Measurements from ENCODE around the gene LHFPL3.

The LHFPL3 gene

DNA sequence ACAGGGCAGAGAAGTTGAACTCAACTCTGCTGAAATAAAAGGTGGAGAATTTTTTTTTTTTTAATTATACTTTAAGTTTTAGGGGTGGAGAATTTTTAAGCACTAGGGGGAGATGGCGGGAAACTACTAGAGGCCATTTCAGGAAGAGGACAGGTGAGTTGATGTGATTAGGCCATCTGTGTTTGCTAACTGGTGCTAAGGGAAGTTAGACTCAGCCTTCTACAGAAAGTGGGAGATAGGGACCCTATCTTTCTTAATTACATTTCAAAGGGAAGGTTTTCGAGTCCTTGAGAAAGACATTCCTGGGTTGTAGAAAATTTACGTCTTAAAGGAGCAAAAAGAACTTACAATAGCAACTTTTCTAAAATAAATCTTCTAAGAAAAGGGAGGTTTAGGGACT lies 124.8 kb downstream of the LHFPL3 start:
- no peak overlapping the region for H3K4me3 ChIP-seq (ENCODE audit: low read length)
- no peak for DNase-seq (ENCODE audit: low read depth, low spot score)

DNA sequence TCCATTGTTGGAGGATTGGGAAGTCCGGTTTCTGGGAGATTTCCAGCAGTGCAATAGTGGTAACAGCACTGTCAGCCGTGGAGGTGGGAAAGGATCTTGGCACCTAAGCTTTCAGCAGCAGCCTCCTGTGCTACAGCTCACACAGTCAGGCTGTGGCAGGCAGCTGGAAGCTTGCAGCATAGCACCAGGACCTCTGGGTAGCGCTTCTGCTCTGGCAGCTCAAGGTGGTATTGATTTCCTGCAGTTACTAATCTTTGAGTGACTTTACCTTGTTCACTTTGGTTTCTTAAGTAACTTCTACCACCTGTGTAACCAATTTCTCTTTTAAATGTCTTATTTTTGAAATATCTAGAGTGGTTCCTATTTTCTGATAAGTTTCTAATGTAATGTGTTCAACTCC lies 130.5 kb downstream of the LHFPL3 start:
- no peak overlapping the region for H3K4me3 ChIP-seq (ENCODE audit: low read length)
- no peak for DNase-seq (ENCODE audit: low read depth, low spot score)

DNA sequence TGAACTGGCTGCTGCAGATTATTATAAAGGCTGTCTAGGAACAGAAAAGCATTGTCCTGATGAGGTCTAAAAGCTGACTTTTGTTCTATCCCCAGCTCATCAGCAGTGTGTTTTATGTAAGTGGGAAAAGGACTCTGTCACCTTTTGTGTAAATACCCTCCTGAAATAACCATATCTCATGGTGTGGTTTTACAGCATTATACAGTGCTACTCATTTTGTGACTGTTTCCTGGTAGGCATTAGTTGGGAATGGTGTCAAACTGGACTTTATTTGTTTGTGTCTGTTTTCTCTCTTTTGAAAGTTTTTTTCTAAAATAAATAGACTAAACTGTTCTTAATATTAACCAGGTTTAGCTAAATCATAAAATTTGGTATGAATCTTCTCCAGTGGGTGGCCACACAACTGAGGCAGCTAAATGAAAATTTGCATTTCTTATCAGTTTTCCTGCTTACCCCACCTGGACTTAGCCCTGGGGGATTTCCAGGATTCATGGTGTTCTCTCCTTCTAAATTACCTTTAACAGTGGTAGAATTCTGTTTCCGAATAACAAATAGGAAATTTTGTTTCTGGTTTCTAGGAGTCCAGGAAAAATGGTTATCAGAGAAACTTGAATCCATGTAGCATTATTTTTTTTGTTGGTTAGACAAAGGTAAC lies 140.9 kb downstream of the LHFPL3 start:
- no peak for DNase-seq (ENCODE audit: low read depth, low spot score)
- no peak overlapping the region for H3K4me3 ChIP-seq (ENCODE audit: low read length)

DNA sequence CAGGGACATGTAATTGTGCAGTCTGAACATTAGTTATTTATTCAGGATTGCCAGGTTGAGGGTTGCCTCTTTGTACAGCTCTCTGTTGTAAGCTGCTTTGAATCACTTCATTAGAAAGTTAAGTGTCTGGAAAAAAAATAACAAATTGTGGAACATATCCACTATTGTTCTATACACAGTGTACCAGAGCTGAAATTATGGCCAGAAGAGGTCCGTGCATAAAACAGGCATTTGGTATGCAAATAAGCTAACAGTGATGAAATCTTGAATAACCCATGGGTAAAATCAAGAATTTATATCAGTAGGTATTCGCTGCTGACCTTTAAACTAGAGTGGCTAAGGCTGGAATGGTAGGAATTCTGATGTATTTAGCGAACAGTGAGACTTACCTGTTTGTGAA lies 152.1 kb downstream of the LHFPL3 start:
- no peak for DNase-seq (ENCODE audit: low read depth, low spot score)
- H3K4me3 ChIP-seq (ENCODE audit: low read length): no peak overlapping the region

DNA sequence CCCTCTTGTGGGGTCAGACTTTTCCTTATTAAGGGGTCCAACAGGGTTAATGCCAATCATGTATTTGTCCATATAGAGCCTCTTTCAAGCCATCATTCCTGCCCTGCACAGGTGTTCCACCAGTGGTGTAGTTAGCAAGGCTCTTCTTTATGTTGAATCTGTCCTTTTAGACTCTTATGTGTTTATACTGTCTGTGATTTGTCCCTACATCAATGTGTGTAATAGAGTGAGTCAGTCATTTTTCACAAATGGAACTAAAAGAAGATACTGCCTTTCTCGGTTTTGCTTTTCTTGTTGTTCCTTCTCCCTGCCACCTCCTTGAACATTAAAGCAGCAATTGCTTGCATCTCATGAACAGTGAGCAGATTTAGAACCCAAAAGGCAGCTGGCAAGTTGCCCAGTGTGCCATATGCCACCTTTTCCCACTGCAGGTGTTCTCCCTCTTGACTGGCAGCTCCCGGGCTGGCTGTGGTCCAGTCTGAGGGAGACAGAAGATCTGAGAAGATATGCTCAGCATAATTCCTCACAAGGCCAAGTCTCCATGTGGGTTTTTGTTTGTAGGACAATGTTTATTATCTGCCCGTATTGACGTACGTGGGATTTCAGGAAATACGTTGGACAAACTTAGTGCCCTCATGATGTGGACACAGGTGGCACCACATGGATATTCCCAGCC lies 154.1 kb downstream of the LHFPL3 start:
- DNase-seq (ENCODE audit: low read depth, low spot score): peak; percentile 3
- no peak overlapping the region for H3K4me3 ChIP-seq (ENCODE audit: low read length)

DNA sequence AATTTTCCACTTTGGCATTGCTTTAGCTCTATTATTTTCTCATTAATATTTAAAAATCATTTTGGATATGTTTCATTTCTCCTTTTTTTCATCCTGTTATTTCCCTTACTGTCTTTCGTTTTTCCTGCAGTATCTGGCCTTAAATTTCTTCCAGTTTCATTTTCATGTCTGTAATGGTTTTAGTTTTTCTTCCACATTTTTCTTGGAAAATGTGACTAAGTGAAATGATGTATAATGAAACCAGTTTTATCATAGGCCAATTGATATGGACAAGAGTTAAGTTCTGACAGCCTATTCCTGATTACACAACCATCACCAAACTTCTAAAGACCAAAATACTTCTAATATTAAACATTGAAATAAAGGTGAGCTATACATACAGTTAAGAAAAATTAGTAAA lies 158.5 kb downstream of the LHFPL3 start:
- DNase-seq (ENCODE audit: low read depth, low spot score): no peak
- H3K4me3 ChIP-seq (ENCODE audit: low read length): no peak overlapping the region

DNA sequence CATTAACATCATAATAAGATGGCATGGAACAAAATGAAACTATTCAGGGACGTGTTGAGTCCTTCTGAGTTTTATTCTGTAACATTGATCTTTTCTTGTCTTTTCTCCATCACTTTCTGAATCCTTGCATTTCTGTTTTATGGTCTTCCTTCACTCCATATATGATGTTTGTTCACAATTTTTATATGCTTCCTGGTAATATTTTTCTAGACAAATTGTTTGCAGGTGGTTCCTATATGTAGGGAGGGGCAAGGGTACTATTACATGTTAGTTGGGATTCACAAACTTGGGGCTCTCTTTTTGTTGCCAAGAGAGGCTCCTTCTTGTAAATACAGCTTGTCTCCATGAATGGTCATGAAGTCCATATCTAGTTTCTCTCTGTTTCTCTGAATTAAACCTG lies 159.2 kb downstream of the LHFPL3 start:
- H3K4me3 ChIP-seq (ENCODE audit: low read length): no peak overlapping the region
- DNase-seq (ENCODE audit: low read depth, low spot score): no peak

DNA sequence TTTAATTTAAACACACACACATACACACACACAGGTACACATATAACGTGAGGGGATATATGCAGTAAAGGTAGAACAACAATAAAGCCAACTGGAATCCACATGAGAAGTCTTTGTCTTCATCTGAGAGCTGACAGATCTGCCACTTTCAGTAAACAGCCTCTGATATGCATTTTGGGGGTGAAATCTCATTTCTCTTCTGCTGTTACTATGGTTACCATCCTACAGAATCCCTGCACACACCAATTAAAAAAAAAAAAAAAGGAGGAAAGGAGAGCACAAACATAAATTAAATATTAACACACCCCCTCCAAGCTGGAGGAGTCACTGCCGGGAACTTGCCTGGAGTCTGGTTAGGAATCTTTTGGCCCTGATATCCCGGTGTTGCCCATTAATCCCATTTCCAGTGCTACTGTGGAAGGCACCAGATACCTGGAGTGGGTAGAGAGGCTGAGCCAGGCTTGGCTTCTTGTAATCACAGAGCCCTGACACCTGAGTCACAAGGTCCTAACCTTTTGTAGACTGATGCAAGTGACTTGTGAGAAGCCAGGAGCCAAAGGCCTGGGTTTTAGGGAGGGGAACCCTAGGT lies 169.1 kb downstream of the LHFPL3 start:
- no peak for DNase-seq (ENCODE audit: low read depth, low spot score)
- no peak overlapping the region for H3K4me3 ChIP-seq (ENCODE audit: low read length)

DNA sequence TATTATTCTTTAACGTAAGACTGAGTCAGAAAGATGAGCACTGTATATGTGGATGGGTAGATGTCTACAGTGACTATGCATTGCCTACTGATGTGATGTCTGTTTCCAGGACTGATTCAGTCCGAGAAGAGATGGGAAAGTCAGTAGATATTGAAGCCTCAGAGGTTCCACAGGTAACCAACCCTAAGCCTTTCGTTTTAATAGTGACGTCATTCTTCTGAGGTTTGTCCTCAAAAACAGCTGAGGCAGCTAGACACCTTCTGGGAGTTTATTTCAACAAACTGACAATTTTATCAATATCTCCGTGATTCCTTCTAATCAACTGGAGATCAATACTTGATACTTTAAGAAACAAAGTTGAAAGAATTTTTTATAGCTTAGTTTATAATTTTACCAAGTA lies 171.6 kb downstream of the LHFPL3 start:
- H3K4me3 ChIP-seq (ENCODE audit: low read length): no peak overlapping the region
- no peak for DNase-seq (ENCODE audit: low read depth, low spot score)

DNA sequence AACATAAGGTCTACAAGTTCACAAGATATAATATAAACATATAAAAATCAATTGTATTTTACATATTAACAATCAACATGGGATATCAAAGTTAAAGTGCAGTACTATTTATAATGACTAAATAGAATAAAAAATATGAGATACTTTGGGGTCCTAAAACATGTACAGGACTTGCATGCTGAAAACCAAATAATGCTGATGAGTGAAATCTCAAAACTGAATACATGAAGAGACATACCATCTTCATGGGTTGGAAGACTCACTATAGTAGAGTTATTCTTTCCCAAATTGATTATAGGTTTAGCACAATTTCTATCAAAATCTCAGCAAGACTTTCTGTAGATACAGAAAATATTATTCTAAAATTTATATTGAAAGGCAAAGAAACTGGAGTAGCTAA lies 181.5 kb downstream of the LHFPL3 start:
- no peak for DNase-seq (ENCODE audit: low read depth, low spot score)
- H3K4me3 ChIP-seq (ENCODE audit: low read length): no peak overlapping the region

DNA sequence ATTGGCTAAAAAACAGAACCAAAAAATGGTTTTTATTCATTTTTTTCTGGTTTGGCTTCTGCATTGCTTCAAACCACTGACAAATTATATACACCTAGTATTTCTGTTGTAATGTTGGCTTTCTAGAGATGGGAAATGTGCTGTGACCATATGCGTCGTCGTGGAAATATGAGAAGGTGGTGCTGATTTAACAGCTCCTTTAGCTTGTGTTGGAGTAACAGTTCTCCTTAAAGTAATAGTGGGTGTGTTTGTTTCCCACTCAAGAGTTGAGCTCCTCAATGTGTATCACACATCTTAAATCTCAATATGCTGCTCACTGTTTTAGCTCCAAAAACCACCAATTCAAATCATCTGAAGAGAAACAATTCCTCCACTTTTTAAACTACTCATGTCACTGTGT lies 196.4 kb downstream of the LHFPL3 start:
- DNase-seq (ENCODE audit: low read depth, low spot score): no peak
- H3K4me3 ChIP-seq (ENCODE audit: low read length): no peak overlapping the region

DNA sequence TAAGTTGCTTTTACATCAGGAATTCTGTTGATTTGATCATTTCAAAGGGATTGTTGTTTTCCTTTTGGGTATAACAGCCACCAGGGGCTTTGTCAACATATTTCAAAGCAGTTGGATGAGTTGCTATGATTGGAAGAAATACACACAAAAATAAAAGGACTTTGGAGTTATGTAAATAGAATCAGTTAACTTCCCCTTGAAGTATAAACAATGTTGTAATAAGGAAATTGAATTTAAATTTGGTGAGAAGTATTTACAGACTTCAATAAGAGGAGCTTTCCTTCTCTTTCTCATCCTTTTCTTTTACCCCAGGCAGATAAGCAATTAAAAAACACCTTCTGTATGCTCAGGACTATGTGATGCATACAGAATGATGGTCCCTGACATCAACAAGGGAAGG lies 199.7 kb downstream of the LHFPL3 start:
- no peak overlapping the region for H3K4me3 ChIP-seq (ENCODE audit: low read length)
- no peak for DNase-seq (ENCODE audit: low read depth, low spot score)

DNA sequence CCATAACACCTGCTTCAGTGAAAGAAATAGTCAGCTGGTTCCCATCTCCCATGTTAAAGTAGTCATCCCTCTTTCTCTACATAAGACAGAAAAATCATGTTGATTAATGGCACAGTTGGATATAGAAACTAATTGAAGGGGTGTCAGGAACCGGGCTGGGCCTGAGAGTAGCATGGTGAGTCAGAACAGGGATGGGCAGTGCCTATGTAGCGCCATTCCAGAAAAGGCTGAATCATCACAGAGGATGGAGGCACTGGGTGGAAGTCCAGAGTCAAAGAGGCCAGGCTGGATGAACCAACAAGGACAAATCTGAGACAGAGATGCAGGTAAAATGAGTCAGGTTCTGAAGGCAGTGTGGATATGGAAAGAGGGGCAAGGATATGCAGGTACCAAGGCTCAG lies 201.2 kb downstream of the LHFPL3 start:
- no peak overlapping the region for H3K4me3 ChIP-seq (ENCODE audit: low read length)
- DNase-seq (ENCODE audit: low read depth, low spot score): no peak

DNA sequence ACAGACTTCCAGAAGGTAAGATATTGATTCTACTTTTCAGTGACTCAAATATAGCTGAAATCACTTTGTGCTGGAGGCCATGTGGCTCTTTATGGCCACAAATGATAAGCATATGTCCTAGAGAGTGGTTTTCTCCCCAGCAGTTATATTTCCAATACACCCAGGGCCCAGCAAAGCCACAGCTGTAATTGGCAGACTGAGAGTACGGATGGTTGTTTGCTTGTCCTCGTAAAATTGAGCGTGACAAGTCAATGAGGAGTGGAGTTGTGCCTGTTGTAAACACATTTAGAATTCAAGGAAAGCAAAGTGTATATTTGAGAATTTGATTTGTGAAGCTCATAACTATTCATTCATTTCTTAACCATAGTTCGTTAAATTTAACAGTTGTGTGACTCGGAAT lies 201.8 kb downstream of the LHFPL3 start:
- DNase-seq (ENCODE audit: low read depth, low spot score): no peak
- H3K4me3 ChIP-seq (ENCODE audit: low read length): no peak overlapping the region

DNA sequence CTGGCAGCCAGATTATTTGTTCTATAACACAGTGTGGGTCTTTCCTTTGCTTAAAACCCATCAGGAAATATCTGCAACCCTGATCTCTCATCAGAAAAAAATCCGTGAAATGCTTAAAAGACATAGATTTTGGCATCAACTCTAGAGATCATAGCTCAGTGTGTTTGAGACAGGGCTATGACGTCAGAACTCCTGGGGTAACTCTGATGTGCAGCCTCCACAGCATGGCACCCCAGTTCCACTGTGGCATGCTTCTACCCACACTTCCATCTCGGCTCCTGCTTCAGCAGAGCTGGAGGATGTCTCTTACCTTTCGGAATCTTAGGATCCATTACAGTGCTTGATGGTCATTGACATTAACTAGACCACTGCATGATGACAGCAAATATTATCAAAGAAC lies 205.7 kb downstream of the LHFPL3 start:
- H3K4me3 ChIP-seq (ENCODE audit: low read length): no peak overlapping the region
- DNase-seq (ENCODE audit: low read depth, low spot score): no peak

DNA sequence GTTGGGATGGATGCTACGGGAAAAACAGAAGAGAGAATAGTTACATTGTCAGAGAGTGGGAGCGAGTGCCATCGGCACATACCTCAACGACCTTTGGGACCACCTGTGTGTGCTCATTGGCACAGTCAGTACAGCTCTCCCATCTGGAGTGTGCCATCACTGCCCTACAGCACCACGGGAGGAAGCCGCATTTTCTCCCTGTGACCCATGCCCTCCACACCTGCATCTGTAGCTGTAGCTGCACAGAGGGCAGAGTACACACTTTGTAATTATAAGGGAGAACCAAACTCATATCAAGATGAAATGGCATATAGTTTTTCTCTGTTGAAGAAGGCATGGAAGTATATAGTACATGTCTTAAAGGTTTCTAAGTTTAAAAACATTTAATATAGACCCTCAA lies 207.4 kb downstream of the LHFPL3 start:
- DNase-seq (ENCODE audit: low read depth, low spot score): no peak
- no peak overlapping the region for H3K4me3 ChIP-seq (ENCODE audit: low read length)

DNA sequence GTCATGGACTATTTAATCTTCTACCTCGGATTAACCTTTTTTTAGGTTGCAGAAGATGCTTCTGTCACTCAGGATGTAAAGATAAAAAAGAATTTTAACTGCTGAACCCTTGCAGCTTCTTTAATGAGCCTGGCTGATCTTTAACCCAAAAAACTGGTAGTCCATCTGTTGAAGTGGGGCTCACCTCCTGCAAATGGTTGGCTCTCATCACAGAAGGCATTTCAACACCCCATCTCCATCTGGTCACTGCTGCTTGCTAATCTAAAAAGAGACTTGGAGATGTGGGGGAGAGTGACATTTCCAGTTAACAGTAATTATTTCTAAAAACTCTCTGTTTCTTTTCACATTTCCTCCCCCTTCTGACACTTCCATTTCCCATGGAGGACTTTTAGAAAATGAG lies 208.6 kb downstream of the LHFPL3 start:
- DNase-seq (ENCODE audit: low read depth, low spot score): no peak
- H3K4me3 ChIP-seq (ENCODE audit: low read length): no peak overlapping the region

DNA sequence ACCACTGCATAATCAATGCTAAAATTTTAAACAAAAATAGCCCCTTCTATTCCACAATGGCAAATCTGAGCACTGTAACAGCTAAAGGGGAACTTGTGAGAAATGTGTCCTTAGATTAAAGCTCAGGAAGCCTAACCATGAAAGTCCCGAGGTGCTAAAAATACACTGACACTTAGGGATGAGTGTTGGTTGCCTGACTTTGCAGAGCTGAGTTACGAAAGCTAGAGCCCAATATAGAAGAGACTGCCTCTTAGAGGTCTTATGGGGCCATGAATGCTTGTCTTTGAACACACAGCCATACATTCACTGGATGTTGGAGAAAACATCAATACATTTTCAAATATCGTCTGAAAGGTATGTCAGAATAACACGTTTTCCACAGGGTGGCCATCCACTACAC lies 209.7 kb downstream of the LHFPL3 start:
- no peak for DNase-seq (ENCODE audit: low read depth, low spot score)
- H3K4me3 ChIP-seq (ENCODE audit: low read length): no peak overlapping the region

DNA sequence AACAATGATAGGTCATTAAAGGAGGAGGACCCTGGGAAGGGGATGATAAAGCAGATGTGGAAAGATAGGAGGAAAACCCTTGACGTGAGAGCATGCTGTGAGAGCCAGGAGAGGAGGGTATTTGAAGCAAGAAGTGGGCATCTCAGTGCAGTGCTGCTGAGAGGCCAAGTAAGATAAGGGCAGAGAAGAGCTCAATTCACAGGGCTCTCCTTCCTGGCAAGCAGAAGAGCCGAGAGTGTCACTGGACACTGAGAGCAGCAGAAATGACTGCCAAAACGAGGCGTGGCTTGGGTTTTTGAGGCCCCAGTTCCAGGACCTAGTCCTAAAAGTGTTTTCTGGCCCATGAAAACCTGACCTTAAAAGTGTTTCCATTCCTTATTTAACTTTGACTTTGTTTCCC lies 213.5 kb downstream of the LHFPL3 start:
- no peak for DNase-seq (ENCODE audit: low read depth, low spot score)

DNA sequence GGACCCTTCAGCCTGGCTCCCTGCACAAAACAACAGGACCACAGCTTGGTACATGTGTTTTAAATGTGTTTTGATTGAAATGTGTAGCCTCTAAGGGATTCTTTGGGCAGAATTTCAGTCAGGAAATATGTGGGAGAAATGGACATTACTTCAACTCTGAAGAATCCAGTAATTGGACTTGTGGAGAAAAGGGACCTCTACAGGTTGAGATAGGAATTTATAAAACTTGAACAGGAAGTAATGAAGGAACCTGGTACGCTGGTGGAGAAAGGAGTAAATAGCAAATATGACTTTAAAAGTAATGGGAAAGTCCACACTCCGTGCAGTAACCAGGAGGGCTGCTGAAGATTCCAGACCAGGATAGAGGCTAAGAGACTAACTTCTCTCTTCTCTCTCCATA lies 220.5 kb downstream of the LHFPL3 start:
- no peak overlapping the region for H3K4me3 ChIP-seq (ENCODE audit: low read length)
- DNase-seq (ENCODE audit: low read depth, low spot score): no peak

More for the DNA sequence above, 213.5 kb downstream of the LHFPL3 start:
- H3K4me3 ChIP-seq (ENCODE audit: low read length): no peak overlapping the region

DNA sequence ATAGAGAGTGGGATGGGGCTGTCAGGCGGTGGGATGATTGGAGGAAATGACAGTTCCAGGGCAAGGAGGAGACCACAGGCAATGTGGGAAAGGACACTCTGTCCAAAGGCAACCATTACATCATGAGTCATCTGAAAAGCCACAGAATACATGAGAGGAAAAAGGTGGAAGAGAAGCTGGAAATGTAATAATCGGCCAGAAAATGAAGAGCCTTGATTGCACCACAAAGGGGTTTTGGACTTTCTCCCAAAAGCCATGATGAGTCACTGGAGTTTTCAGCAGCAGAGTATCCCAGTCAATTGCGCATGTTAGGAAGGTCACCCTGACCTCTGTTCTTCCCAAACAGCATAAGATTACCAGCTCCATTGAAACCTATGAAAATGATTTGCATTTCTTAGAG lies 222.0 kb downstream of the LHFPL3 start:
- H3K4me3 ChIP-seq (ENCODE audit: low read length): no peak overlapping the region
- no peak for DNase-seq (ENCODE audit: low read depth, low spot score)
